Activated CD8-positive, alpha-beta memory T cell treated with anti-CD3 and anti-CD28 coated beads for 36 hours (primary cell): ENCODE data around the gene NFATC4. TPM values are rescaled to one million over a fixed set of nuclear protein-coding genes. Genes with fewer than 3 reads are reported as not detected.
"Not testable (repeated sequence)": the region's sequence is repeated elsewhere in the genome, so short reads cannot be mapped to it uniquely, and the experiment has no call there.

ENCODE experiments used
- CTCF ChIA-PET: fragments of 350-600 bp; sonication (Branson Sonifier 250); formaldehyde crosslinking; loops from one replicate; lab custom pipeline; 2021; ENCODE audit warnings: antibody characterized with exemption; lab: Charles Lee
- POLR2A ChIA-PET: fragments of 350-600 bp; sonication (Branson Sonifier 250); formaldehyde crosslinking; loops from one replicate; lab custom pipeline; 2021; ENCODE audit warnings: antibody characterized with exemption; lab: Charles Lee
- total RNA-seq, 2 experiments: library from RNA; stranded (reverse); gene quantifications; one replicate each; pipeline ENCODE4 v1.2.3, GENCODE V29; 2021

Gene NFATC4
- total RNA-seq, 2 experiments from 2014 or later: 0.78 to 0.93 TPM

DNA sequence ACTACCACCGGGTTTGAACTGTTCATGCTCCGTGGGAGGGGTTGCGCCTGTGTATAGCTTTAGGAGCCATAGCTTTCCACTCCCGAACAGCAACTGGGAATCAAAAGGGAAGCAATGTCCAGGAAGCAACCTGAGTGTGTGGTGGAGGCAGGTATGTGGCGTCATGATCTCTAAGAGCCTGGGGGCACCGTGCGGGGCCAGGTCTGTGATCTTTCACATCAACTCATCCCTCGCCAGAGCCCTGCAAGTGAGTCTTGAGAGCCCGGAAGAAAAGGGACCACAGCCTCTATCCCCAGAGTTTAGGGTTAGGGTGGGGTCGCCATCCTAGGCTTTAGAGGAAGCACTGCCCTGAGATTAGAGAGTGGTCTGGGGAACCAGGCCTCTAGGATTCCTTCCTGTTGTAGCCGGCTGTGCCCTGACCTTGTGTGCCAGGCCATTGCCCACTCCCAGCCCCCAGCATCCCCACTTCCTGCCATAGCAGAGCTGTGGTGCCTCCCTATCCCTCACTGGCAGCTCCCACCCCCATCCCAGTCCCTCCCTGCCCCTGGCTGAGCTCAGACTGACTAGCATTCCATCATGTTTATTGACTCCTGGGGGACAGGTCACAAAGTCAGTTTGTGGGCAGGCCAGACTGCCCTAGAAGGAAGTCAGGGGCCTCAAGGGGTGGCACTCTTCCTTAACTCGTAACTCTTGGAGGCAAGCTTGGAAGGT is 32.4 kb upstream of the NFATC4 start:
- ChIA-PET CTCF (interaction anchor here (17.7 kb wide), 1 partner anchor 97 kb away, joined by 334 read pairs; the partner anchor contains the start of genes CBLN3 and KHNYN), POLR2A (interaction anchor here (1.4 kb wide), 1 partner anchor 95 kb away, joined by 3 read pairs; no protein-coding TSS in a partner anchor)

DNA sequence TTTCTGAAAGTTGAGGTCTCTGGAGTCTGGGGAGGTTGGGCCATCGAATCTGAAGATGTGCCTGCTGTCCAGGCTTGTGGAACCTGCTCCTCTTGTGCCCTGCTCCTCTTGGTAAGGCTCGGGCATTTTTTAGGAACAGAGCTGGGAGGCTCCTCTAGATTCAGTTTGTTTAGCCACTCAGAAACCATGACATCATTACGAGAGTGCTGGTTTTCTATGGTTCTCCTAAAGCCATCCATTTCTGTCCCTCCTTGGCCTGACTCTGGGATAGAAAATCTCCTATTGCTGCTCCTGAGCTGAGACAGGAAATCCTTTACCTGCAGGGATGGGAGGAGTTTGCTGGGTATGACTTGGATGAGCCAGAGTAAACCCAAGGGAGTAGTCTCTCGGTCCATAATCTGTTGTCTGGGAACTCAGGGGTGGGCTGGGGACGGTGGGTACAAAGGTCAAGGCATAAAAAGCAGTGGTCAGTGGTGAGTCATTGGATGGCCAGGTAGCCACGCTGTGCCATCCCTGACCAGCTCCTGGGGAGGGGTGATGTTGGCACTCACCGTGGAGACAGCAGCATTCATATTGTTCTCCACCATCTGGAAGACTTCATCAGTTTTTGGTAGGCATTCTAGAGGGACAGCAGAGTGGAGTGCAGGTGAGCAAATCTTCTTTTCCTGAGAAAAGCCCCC is 30.7 kb upstream of the NFATC4 start:
- ChIA-PET POLR2A (no interaction called here), CTCF (interaction anchor here (1.0 to 17.7 kb wide), 2 partner anchors 9 to 96 kb away, joined by 4 to 334 read pairs; partner anchors contain the start of genes CBLN3 and KHNYN)

DNA sequence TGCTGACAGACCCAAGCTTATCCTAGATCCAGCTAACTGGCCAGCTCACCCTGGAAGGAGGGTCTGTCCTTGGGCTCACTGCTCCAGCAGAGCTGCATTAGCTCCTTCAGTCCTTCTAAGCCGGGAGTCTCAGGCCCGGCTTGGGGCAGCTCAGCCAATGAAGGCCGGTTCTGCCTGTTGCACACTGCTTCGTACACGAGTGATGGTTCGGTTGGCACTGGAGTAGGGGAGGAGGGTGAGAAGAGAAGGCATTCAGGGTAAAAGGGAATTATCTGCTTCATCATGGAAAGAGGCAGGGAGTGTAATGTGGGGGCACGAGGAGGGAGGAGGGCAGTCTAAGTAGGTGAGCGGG is 30.2 kb upstream of the NFATC4 start:
- ChIA-PET POLR2A (no interaction called here), CTCF (interaction anchor here (17.7 kb wide), 1 partner anchor 95 kb away, joined by 334 read pairs; the partner anchor contains the start of genes CBLN3 and KHNYN)

DNA sequence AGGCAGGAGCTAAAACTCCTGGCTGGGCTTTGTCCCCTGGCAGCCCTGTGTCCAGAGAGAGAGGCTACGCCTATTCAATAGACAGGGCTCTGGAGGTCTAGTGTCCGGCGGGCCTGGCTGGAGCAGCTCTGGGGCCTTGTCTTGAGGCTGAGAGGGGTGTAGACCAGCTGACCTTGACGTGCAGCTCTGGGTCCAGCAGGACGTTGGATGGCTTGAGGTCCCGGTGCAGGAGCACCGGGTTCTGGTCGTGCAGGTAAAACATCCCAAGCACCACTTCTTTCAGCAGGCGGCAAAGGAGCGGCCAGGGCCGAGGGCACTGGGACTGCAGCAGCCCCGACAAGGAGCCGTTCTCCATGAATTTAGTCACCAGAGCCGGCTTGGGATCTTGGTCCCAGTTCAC is 29.1 kb upstream of the NFATC4 start:
- POLR2A ChIA-PET: interaction anchor here (1.5 kb wide), 1 partner anchor 91 kb away, joined by 5 read pairs; the partner anchor contains the start of gene KHNYN

DNA sequence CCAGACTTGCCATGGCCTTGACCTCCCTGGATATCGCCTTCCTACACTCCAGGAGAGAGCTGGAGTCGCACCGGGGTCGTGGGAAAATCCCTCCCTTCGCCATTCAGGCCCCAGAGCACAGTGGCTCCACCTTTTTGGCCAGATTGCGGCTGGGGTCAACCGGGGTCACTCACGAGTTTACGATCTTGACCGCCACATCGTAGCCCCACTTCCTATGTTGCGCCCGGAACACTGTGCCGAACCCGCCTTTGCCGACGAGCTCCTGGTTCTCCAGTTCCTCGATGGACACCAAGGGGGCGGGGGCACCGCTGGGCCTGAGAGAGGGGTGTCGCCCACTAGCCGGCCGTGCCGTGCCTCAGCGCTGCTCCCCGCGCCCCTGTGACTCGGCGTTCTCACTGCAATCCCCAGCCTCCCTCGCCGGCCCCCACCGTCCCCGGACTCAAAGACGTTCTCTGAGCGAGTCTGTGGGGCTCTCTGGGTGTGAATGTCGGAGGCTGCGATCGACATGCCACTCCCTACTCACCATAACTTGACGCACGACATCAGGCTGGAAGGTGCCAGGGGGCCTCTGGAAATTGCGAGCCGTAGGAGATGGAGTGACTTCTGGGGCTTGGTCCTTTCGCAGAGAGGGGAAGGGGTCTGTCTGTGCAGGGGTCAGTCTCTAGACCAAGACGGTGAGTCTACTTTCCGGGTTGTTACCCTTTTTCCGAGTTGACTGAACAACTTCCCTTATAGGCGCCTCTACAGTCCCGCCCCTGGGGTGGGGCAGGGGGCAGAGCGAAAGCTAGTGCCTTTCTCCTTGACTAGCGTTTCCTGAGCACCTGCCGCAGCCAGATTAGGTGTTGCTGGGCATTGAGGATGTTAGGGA is 28.5 kb upstream of the NFATC4 start, which contains the start of gene RIPK3:
TSS of gene RIPK3 (minus strand) at position 708 of the 868 bp plus-strand sequence. CDS start at position 543, 165 bp downstream.
- CTCF ChIA-PET: interaction anchor here (0.7 to 17.7 kb wide), 4 partner anchors 10 to 93 kb away, joined by 3 to 334 read pairs (median 4); partner anchors contain the start of genes CBLN3 and KHNYN
- POLR2A ChIA-PET: interaction anchor here (1.3 to 1.5 kb wide), 2 partner anchors 91 kb away, joined by 5 to 6 read pairs; partner anchors contain the start of gene KHNYN

More for the DNA sequence above, 29.1 kb upstream of the NFATC4 start:
- CTCF ChIA-PET: interaction anchor here (17.7 kb wide), 1 partner anchor 94 kb away, joined by 334 read pairs; the partner anchor contains the start of genes CBLN3 and KHNYN

DNA sequence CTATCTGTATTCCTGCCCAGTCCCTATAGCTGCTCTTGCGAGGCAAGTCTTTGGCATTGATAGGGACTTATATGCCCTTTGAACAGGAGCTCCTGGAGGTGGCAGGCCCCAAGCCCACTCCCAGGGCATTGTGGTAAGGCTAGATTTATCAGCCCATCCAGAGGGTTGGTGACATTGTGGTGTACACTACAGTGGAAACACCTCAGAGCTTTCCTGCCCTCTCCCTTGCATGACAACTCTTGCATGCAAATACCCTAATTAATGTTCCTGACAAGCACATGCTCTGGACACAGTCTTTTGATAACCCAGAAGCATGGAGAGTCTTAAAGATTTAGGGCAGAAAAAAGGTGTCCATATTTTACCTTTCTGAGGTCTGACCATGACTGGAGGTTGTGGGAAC is 27.4 kb upstream of the NFATC4 start:
- ChIA-PET CTCF (interaction anchor here (0.7 to 17.7 kb wide), 4 partner anchors 12 to 98 kb away, joined by 3 to 334 read pairs (median 4); partner anchors contain the start of genes CBLN3 and KHNYN), POLR2A (interaction anchor here (0.6 to 1.3 kb wide), 2 partner anchors 14 to 90 kb away, joined by 6 read pairs; no protein-coding TSS in a partner anchor)

DNA sequence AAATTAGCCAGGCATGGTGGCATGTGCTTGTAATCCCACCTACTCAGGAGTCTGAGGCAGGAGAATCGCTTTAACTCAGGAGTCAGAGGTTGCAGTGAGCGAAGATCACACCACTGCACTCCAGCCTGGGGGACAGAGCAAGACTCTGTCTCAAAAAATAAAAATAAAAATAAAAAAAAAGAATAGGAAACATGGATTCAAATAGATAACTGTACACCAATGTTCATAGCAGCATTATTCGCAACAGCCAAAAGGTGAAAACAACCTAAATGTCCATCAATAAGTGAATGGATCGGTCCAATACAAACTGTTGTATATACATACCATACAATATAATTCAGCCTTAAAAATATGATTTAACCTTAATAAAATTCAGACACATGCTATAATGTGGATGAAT is 25.1 kb upstream of the NFATC4 start:
- ChIA-PET CTCF (interaction anchor here (1.0 kb wide), 2 partner anchors 27 to 89 kb away, joined by 3 to 4 read pairs; no protein-coding TSS in a partner anchor), POLR2A (no interaction called here)

DNA sequence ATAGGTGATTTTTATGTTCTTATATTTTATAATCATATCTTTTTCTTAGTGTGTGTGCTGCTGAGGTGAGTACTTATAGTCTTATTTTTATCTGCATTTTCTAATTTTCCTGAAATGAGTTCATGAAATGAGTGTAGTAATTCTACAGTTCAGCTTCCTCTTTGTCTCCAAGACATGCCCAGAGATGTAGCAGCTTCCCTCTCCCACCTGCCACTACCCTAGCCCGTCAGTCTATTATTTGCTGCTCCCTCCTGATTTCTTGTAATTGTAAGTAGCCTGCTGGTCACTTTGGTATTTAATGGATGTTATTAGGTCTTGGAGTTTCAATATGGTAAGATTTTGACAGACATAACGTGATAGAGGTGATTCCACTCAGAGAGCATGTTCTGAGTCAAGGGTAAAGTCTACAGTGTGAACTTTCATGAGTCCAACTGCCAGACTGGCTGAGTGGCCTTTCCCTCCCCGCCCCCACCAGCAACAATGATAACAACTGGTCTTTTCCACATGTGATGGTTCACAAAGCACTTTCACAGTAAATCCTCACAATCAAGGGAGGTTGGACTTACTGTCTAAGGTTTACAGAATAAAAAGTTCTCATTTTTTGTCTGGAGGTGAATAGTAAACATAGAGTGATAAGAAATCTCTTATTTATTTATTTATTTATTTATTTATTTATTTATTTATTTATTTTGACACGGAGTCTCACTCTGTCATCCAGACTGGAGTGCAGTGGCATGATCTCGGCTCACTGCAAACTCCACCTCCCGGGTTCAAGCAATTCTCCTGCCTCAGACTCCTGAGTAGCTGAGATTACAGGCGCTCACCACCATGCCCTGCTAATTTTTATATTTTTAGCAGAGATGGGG is 24.0 kb upstream of the NFATC4 start:
- CTCF ChIA-PET: interaction anchor here (0.6 to 1.6 kb wide), 4 partner anchors 11 to 93 kb away, joined by 3 to 6 read pairs (median 4); no protein-coding TSS in a partner anchor
- POLR2A ChIA-PET: no interaction called here

DNA sequence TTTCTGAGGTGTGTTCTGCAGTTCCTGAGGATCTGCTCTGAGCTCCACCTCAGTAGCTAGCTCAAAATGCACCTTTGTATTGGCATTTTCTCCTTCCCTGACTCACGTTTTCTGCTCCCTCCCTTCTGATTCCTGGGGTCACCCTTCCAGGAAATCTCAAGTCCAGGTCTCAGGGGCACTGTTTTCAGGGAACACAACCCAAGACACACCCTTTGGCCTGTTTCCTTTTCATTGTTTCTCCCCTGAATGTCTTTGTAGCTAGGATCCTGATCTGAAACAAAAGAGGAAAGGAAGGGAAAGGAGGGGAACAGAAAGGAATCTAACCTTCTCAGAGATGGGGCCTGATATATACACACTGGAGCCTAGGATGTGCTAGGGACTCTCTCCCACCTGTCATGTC is 20.9 kb upstream of the NFATC4 start:
- ChIA-PET POLR2A (no interaction called here), CTCF (no interaction called here)

DNA sequence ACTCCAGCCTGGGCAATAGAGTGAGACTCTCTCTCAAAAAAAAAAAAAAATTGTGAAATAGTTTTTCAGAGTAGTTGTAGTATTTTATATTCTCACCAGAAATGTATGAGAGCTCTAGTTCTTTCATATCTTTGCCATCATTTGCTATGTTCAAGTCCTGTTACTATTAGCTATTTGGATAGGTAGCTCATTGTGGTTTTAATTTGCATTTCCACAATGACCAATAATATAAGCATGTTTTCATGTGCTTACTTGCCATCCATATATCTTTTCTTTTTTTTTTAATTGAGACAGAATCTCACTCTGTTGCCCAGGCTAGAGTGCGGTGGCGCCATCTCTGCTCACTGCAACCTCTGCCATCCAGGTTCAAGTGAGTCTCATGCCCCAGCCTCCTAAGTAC is 19.8 kb upstream of the NFATC4 start:
- CTCF ChIA-PET: interaction anchor here (0.6 to 0.7 kb wide), 2 partner anchors 83 to 88 kb away, joined by 3 to 4 read pairs; no protein-coding TSS in a partner anchor

DNA sequence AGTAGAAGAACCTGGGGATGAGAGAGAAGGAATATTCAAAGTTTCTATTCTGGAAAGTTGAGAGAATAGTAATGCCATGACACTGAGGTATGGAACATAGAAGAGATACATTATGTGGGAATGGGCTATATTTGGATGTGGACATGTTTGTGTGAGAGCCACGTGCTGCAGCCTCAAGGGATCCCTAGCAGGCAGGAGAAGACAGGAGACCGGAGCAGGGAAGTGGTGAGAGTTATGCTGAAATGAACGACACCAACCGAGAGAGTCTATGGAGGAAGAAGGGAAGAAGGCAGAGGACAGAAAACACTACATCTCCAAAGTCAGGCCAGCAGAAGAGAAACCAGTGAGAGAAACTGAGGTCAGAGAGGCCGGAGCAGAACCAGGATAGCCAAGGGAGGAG is 18.2 kb upstream of the NFATC4 start:
- ChIA-PET CTCF (interaction anchor here (0.9 to 1.2 kb wide), 2 partner anchors 16 to 82 kb away, joined by 3 to 4 read pairs; no protein-coding TSS in a partner anchor), POLR2A (no interaction called here)

More for the DNA sequence above, 19.8 kb upstream of the NFATC4 start:
- POLR2A ChIA-PET: no interaction called here

DNA sequence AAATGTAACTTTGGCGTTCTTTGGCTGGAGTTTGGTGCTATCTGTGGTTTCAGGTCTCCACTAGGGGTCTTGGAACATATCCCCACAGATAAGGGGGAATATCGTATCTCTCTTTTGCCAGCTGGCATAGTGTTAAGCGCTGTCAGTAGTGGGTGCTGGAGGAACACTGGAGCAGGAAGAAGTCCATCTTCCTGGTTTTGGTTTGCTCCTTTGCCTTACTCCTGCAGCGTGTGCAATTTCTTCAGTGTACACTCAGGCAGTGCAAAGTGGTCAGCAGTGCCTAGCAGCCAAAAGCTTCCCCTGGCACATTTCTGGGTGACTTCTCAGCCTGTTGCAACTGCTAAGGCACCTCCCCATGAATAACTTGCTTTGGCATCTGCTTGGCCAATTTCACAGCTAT is 16.5 kb upstream of the NFATC4 start:
- ChIA-PET POLR2A (no interaction called here), CTCF (interaction anchor here (1.0 to 1.1 kb wide), 2 partner anchors 80 to 85 kb away, joined by 3 to 4 read pairs; no protein-coding TSS in a partner anchor)

DNA sequence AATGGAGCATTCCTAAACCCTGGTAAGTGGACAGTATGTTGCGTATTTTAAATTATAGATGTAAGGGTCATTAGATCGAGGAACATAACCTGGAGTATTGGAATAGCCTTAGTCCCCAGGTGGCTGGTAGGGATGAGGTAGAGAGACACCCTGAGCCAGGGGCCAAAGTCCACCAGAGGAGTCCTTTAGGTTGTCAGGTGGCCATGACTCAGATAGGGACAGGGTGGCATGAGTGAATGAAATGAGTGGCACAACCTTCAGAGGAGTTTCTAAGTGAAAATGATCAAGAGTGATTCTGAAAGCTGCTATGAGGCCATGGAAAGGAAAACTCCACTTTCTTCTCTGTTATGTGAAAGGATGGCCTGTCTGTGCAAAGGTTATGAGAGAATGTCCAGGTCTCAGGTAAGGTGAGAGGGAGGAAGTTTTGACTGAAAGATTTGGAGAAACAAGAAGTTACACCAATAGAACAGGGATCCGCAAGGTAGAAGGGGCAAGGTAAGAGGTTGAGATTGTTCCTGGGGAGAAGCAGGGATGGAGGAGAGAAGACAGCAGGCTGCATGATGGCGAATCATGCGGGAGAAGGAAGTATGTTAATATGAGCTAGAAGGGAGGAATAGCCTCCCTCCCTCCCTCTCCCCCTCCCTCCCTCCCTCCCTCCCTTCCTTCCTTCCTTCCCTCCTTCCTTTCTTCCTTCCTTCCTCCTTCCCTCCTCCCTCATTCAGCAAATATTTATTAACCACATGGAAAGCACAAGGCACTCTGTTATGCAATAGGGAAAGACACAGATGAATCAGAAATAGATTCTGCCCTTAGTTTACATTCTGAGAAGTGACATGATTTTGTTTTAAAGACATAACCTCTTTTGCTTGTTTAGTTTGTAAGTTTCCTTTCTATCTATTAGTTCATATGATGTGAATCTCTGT is 14.2 kb upstream of the NFATC4 start:
- ChIA-PET CTCF (no interaction called here), POLR2A (no interaction called here)

DNA sequence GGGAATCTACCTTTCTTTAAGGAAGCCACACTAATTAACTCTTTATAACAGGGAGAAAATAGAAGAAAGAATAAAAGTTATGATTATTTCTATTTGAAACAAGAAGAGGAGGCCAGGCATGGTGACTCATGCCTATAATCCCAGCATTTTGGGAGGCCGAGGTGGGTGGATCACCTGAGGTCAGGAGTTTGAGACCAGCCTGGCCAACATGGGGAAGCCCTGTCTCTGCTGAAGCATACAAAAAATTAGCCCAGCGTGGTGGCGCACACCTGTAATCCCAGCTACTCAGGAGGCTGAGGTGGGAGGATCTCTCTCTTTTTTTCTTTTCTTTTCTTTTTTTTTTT is 13.5 kb upstream of the NFATC4 start:
- POLR2A ChIA-PET, CTCF ChIA-PET: not testable (repeated sequence)

DNA sequence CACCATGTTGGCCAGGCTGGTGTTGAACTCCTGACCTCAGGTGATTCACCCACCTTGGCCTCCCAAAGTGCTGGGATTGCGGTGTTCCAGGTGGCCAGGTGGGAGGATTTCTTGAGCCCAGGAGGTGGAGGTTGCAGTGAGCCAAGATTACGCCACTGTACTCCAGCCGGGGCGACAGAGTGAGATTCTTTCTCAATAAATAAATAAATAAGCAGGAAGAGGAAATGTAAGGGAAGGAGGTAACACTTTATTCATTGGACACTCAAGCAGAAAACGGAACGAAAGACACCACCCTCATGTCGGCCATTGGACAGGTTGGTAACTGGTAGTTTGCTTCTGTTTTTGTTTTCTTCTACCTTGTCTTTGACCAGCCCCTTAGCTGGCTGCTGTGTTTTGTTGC is 13.0 kb upstream of the NFATC4 start:
- POLR2A ChIA-PET: no interaction called here
- CTCF ChIA-PET: no interaction called here

DNA sequence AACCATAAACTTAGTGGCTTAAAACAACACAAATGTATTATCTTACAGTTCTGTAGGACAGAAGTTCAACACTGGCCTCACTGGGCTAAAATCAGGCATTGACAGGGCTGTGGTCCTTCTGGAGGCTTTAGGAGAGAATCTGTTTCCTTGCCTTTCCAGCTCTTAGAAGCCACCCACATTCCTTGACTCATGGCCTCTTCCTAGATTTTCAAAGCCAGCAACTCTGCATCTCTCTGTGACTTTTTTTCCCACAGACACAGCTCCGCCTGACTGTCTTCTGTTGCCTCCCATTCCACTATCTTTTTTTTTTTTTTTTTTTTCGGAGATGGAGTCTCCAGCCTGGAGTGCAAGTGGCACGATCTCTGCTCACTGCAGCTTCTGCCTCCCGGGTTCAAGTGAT is 11.8 kb upstream of the NFATC4 start:
- ChIA-PET POLR2A (no interaction called here), CTCF (interaction anchor here (2.2 kb wide), 1 partner anchor 75 kb away, joined by 10 read pairs; no protein-coding TSS in a partner anchor)
